Loucy (cell line): ENCODE data around the gene TTPAL.

Experiments
- EZH2phosphoT487 ChIP-seq: fragments of 200-600 bp; IDR thresholded peaks from 2 replicates; pipeline ENCODE4 v1.6.1; 2018; ENCODE audit warnings: antibody characterized with exemption, mild to moderate bottlenecking, moderate library complexity, borderline replicate concordance
- TF ChIP-seq, protein P1 (sequence below): fragments of 200-600 bp; sonication (generic); conservative IDR thresholded peaks from 2 replicates; pipeline ENCODE4 v1.5.1; 2014; ENCODE audit warnings: mild to moderate bottlenecking, antibody characterized with exemption, low read length

DNA sequence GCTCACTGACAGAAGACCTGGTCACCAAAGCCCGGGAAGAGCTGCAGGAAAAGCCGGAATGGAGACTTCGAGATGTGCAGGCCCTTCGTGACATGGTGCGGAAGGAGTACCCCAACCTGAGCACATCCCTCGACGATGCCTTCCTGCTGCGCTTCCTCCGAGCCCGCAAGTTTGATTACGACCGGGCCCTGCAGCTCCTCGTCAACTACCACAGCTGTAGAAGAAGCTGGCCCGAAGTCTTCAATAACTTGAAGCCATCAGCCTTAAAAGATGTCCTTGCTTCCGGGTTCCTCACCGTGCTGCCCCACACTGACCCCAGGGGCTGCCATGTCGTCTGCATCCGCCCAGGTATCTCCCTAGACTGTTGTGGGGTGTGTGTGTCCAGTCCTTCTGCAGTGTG lies 4.4 kb downstream of the TTPAL start:
- TF ChIP-seq, protein P1, sequence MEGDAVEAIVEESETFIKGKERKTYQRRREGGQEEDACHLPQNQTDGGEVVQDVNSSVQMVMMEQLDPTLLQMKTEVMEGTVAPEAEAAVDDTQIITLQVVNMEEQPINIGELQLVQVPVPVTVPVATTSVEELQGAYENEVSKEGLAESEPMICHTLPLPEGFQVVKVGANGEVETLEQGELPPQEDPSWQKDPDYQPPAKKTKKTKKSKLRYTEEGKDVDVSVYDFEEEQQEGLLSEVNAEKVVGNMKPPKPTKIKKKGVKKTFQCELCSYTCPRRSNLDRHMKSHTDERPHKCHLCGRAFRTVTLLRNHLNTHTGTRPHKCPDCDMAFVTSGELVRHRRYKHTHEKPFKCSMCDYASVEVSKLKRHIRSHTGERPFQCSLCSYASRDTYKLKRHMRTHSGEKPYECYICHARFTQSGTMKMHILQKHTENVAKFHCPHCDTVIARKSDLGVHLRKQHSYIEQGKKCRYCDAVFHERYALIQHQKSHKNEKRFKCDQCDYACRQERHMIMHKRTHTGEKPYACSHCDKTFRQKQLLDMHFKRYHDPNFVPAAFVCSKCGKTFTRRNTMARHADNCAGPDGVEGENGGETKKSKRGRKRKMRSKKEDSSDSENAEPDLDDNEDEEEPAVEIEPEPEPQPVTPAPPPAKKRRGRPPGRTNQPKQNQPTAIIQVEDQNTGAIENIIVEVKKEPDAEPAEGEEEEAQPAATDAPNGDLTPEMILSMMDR: no peak
- TF ChIP-seq EZH2phosphoT487: no peak
